Aorta (tissue), 5 donors: ENCODE data around the gene POLH. TPM values are rescaled to one million over a fixed set of nuclear protein-coding genes. Genes with fewer than 3 reads are reported as not detected.

Experiments used
- ATAC-seq: fragments of 200-7000 bp; cut with Tn5 transposase; one replicate; pipeline ENCODE4 v1.9.1; 2022; ENCODE audit warnings: moderate library complexity; ENCODE audit not compliant: low FRiP score
- DNase-seq, 2 donors: peaks; one replicate each; pipeline ENCODE4 v3.0.0-alpha.2; 2020
- H3K27ac ChIP-seq, 2 donors: one replicate each; pipeline ENCODE4 v1.5.1; 2013; ENCODE audit warnings: low read length in 2 of 2, mild to moderate bottlenecking in 2 of 2, moderate library complexity in 2 of 2, control low read depth in 1 of 2, inconsistent platforms in 1 of 2, low read depth in 1 of 2
- H3K27me3 ChIP-seq, 2 donors: one replicate each; pipeline ENCODE4 v1.6.1; 2013; ENCODE audit warnings: control low read depth in 1 of 2, low read length in 1 of 2, mild to moderate bottlenecking in 1 of 2, moderate library complexity in 1 of 2; ENCODE audit not compliant: insufficient read depth in 2 of 2, control insufficient read depth in 1 of 2
- H3K36me3 ChIP-seq, 2 donors: one replicate each; pipeline ENCODE4 v1.6.1; 2013; ENCODE audit warnings: control low read depth in 1 of 2, low read length in 1 of 2, mild to moderate bottlenecking in 1 of 2; ENCODE audit not compliant: insufficient read depth in 2 of 2, control insufficient read depth in 1 of 2
- H3K4me1 ChIP-seq, 2 donors: one replicate each; pipeline ENCODE4 v1.6.1; 2013; ENCODE audit warnings: low read length in 2 of 2, control low read depth in 1 of 2, mild to moderate bottlenecking in 1 of 2, moderate library complexity in 1 of 2; ENCODE audit not compliant: insufficient read depth in 2 of 2, control insufficient read depth in 1 of 2
- H3K4me3 ChIP-seq, 2 donors: one replicate each; pipeline ENCODE4 v1.5.1; 2013; ENCODE audit warnings: low read length in 2 of 2, control low read depth in 1 of 2, mild to moderate bottlenecking in 1 of 2
- H3K9me3 ChIP-seq: one replicate; pipeline ENCODE4 v1.6.1; 2013; ENCODE audit warnings: mild to moderate bottlenecking, low read length; ENCODE audit not compliant: control insufficient read depth
- WGBS, 2 donors: extraction: QIAGEN DNeasy Blood & Tissue Kit; methylation state at CpG; one replicate each; pipeline ENCODE4 v1.1.7; 2013; 5-methylcytosine and 5-hydroxymethylcytosine counted together
- intact Hi-C, 2 donors: fragments of 100-400 bp; cut with DNase I; formaldehyde crosslinking; loops; one replicate each; pipeline versions ENCODE4 v1.14.2 to v1.15.0; 2022
- polyA plus RNA-seq, 2 donors: library from polyadenylated mRNA; stranded (reverse); fragments of 200-250 nt; gene quantifications; one replicate each; pipeline ENCODE4 v1.2.3, GENCODE V29; 2013
- total RNA-seq, 2 donors: library from RNA; stranded (reverse); fragmentation: NEBNext Ultra II Directional; extraction: Animal tissue kit (Norgen Biotek cat#: 25700); gene quantifications; one replicate each; pipeline ENCODE4 v1.2.1, GENCODE V29; 2021
- donor health status: healthy with polysubstance abuse.
- donor health status: Bipolar disorder and iron deficiency.
- donor health status: DM: no; HTN: no; CAD: no.
- donor health status: DM: no; HTN: no; CAD: no.
- donor health status: DM: yes; HTN: yes; CAD: no.

POLH gene
- total and polyA plus RNA-seq, 4 donors, result 3.6 to 15.2 (median 6.9) TPM

DNA sequence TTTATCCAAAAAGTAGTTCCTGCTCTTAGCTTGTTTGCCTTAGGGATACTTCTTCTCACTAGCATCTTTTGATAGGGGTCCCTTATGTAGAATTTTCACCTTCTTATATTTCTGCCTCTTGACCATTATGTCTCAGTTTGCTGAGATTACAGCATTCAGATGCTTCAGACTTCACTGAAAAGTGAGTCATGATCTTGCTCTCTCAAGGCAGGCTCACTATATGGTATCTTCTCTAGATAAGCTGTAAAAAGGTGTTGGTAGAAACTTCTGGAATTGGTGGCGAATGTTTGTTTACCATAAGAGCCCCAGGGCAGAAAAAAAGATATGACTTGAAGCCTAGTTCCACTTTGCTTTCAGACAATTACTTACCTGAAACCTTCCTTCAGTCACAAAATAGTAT, 33.4 kb downstream of the POLH start:
- no peaks in the 10 kb centered on the region for H3K27me3 ChIP-seq
- ATAC-seq (no peak), DNase-seq (no peak)
- intact Hi-C loops, result loop anchor here in 1 of 2 donors (5.0 kb wide), 1 partner anchor 473 kb away; no protein-coding TSS in a partner anchor
- no peaks in the 10 kb centered on the region for H3K9me3 ChIP-seq
- 90 to 95% methylated on average over 1 of the region's 1 CpG for WGBS, 2 donors
- no peak overlapping the region for H3K4me3 ChIP-seq
- no peaks in the 10 kb centered on the region for H3K4me1 ChIP-seq
- no peak overlapping the region for H3K27ac ChIP-seq
- peaks cover 0 to 3% of the 10 kb centered on the region in 2 donors for H3K36me3 ChIP-seq

DNA sequence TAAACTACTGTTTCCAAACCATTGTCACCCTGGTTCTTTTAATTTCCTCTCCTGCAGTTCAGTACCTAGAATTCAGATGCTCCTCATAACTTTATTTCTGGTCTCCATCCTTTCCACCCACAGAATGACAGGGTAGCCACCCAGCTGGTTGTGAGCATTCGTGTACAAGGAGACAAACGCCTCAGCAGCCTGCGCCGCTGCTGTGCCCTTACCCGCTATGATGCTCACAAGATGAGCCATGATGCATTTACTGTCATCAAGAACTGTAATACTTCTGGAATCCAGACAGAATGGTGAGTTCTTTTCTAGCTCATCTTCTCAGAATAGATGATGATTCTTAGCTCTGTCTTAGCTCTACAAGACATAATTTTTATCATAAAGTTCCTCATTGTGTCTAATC, 34.4 kb downstream of the POLH start:
- WGBS, 2 donors, result 96% methylated on average over 5 of the region's 5 CpGs
- Histone ChIP-seq H3K4me3 (no peak overlapping the region), H3K27me3 (no peaks in the 10 kb centered on the region), H3K9me3 (no peaks in the 10 kb centered on the region), H3K36me3 (peaks cover 0 to 2% of the 10 kb centered on the region in 2 donors), H3K4me1 (no peaks in the 10 kb centered on the region), H3K27ac (no peak overlapping the region)
- ATAC-seq (no peak), DNase-seq (no peak)
- intact Hi-C loops, result no loop called here

DNA sequence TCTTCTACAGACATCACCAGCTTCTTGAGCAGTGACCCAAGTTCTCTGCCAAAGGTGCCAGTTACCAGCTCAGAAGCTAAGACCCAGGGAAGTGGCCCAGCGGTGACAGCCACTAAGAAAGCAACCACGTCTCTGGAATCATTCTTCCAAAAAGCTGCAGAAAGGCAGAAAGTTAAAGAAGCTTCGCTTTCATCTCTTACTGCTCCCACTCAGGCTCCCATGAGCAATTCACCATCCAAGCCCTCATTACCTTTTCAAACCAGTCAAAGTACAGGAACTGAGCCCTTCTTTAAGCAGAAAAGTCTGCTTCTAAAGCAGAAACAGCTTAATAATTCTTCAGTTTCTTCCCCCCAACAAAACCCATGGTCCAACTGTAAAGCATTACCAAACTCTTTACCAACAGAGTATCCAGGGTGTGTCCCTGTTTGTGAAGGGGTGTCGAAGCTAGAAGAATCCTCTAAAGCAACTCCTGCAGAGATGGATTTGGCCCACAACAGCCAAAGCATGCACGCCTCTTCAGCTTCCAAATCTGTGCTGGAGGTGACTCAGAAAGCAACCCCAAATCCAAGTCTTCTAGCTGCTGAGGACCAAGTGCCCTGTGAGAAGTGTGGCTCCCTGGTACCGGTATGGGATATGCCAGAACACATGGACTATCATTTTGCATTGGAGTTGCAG, 37.9 kb downstream of the POLH start:
- intact Hi-C loops, result no loop called here
- 90 to 91% methylated on average over 6 of the region's 6 CpGs for WGBS, 2 donors
- Histone ChIP-seq H3K4me3 (no peak overlapping the region), H3K27ac (no peak overlapping the region), H3K4me1 (no peaks in the 10 kb centered on the region), H3K27me3 (no peaks in the 10 kb centered on the region), H3K9me3 (no peaks in the 10 kb centered on the region), H3K36me3 (peaks cover 0 to 2% of the 10 kb centered on the region in 2 donors)
- ATAC-seq (no peak), DNase-seq (no peak)

DNA sequence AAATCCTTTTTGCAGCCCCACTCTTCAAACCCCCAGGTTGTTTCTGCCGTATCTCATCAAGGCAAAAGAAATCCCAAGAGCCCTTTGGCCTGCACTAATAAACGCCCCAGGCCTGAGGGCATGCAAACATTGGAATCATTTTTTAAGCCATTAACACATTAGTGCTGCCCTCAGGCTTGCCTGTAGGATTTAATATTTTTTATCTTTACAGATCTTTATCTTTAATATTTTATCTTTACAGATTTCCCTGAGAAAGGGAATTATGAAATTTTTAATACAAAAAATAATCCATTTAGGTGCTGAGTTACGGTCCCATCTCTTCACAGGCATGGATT, 38.4 kb downstream of the POLH start:
- WGBS, 2 donors, result 74 to 75% methylated on average over 3 of the region's 3 CpGs
- no peak overlapping the region for H3K4me3 ChIP-seq
- H3K36me3 ChIP-seq, result peaks cover 2 to 3% of the 10 kb centered on the region in 2 donors
- DNase-seq, result no peak
- no peak for ATAC-seq
- no peaks in the 10 kb centered on the region for H3K4me1 ChIP-seq
- intact Hi-C loops, result no loop called here
- H3K27ac ChIP-seq, result no peak overlapping the region
- H3K27me3 ChIP-seq, result no peaks in the 10 kb centered on the region
- H3K9me3 ChIP-seq, result no peaks in the 10 kb centered on the region

DNA sequence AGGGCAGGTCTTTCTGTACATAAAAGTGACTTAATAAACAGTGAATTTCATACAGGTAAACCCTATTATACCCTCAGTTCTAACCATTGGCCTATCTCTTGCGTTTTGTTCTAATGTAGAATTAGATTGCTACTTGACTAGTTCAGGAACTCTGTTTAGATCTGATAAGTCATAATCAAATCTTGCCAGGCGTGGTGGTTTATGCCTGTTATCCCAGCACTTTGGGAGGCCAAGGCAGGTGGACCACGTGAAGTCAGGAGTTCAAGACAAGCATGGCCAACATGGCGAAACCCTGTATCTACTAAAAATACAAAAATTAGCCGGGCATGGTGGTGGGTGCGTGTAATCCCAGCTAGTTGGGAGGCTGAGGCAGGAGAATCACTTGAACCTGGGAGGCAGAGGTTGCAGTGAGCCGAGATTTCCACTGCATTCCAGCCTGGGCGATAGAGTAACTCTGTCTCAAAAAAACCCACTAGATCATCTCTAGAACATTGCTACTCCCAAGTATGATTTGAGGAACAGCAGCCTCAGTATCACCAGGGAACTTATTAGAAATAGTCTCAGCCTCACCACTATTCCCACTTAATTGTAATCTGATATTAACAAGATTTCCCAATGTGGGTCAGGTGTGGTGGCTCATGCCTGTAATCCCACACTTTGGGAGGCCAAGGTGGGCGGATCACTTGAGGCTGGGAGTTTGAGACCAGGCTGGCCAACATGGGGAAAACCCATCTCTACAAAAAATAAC, 40.9 kb downstream of the POLH start:
- H3K36me3 ChIP-seq, result peaks cover 2 to 3% of the 10 kb centered on the region in 2 donors
- H3K27me3 ChIP-seq, result no peaks in the 10 kb centered on the region
- H3K4me3 ChIP-seq, result no peak overlapping the region
- no peak overlapping the region for H3K27ac ChIP-seq
- WGBS, 2 donors, result 94 to 97% methylated on average over 9 of the region's 9 CpGs
- DNase-seq, result no peak
- H3K4me1 ChIP-seq, result no peaks in the 10 kb centered on the region
- intact Hi-C loops, result no loop called here
- no peak for ATAC-seq
- H3K9me3 ChIP-seq, result no peaks in the 10 kb centered on the region

DNA sequence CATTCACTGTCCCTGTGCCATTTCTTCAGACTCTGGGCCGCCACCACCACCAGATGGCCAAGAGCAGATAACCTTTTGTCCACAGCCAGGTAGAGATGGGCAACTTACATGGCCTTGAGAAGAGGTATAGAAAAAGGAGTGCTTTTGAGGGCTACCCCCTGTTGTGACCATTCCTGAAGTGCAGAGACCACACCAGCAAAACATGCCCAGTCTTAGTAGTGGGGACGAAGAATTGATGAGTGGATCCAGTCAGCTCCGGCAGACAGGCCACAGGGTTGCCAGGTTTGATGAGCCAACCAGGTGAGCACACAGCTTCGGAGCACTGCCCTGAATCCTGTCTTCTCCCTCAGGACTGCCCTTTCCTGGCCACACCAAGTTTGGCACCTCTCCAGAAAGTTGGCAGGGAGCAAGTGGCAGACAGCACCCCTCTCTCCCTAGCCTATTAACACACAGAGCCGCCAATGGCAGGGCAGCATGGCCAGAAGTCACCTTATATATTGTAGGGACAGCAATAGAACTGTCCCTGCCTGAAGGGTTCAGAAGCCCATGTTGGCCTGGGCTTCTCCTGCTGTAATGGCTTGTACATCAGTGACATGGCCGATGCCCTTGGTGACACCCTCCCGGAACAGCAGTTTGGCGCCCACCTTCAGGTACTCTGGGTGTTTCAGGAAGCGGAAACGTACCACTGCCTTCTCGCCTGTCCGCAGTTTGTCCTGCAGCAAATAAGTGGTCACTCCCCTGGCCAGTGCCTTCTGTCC, 45.3 kb downstream of the POLH start:
- ATAC-seq (no peak), DNase-seq (no peak)
- WGBS, 2 donors, result 90 to 91% methylated on average over 12 of the region's 12 CpGs
- H3K36me3 ChIP-seq, result peaks cover 2 to 3% of the 10 kb centered on the region in 2 donors
- intact Hi-C loops, result no loop called here
- H3K27ac ChIP-seq, result no peak overlapping the region
- H3K9me3 ChIP-seq, result no peaks in the 10 kb centered on the region
- no peaks in the 10 kb centered on the region for H3K27me3 ChIP-seq
- H3K4me3 ChIP-seq, result no peak overlapping the region
- H3K4me1 ChIP-seq, result no peaks in the 10 kb centered on the region

DNA sequence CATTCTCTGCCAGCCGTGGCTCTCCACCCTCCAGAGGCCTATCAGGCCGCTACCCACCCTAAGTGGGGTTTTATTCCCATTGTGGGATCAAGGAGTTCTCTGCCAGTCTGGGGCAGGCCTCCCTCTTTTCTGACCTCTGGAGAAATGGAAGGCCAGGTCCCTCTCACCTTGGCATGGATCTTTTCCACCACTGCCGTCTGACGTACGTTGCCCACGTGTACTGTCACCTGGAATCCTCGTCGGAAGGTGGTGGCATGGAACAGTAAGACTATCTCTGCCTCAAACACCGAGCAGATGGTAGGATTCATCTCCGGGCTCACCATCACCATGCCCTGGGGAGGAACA, 45.8 kb downstream of the POLH start:
- H3K27ac ChIP-seq, result no peak overlapping the region
- H3K27me3 ChIP-seq, result no peaks in the 10 kb centered on the region
- 90 to 91% methylated on average over 10 of the region's 10 CpGs for WGBS, 2 donors
- no peak for DNase-seq
- H3K36me3 ChIP-seq, result peaks cover 2 to 3% of the 10 kb centered on the region in 2 donors
- H3K4me1 ChIP-seq, result no peaks in the 10 kb centered on the region
- H3K4me3 ChIP-seq, result no peak overlapping the region
- ATAC-seq, result no peak
- H3K9me3 ChIP-seq, result no peaks in the 10 kb centered on the region
- intact Hi-C loops, result no loop called here

DNA sequence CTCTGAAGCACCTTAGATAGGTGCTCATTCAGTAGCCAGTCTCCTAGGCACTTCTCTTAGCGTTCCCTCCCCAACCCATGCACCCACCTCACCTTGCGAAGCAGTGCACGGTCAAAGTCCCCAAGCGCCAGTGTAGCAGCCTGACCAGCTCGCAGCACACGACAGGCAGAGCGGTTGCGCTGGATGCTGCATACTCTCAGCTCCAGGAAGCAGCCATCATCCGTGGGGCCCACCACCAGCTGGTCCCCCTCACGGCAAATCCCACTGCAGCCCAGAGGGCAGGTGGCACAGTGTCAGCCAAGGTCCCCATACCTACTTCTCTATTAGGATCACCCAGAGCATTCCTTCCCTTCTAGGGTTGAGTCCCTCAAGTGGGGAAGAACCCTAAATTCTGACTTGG, 46.6 kb downstream of the POLH start:
- Histone ChIP-seq H3K4me3 (no peak overlapping the region), H3K4me1 (peaks cover 0 to under 1% of the 10 kb centered on the region in 2 donors), H3K9me3 (no peaks in the 10 kb centered on the region), H3K36me3 (peaks cover 2 to 3% of the 10 kb centered on the region in 2 donors), H3K27me3 (no peaks in the 10 kb centered on the region), H3K27ac (no peak overlapping the region)
- intact Hi-C loops, result no loop called here
- ATAC-seq (no peak), DNase-seq (no peak)
- WGBS, 2 donors, result 89 to 92% methylated on average over 10 of the region's 10 CpGs
